ENCODE results near the gene HIPK2. TPM values are rescaled to one million over a fixed set of nuclear protein-coding genes. Genes with fewer than 3 reads are reported as not detected.

Gene HIPK2
- total RNA-seq, 2 donors from 2014 or later = 49.4 to 68.5 TPM

GRCh38 chr7:139713526-139714162 is 64.2 kb downstream of the HIPK2 start:
- TF ChIP-seq CTCF (IDR thresholded peaks at IDR 0.05) = no peak
- Histone ChIP-seq H3K4me1 (ENCODE audit: control insufficient read depth in 1 of 2, low read depth in 2 of 2) (no peaks in the 10 kb centered on the region), H3K27me3 (replicated peaks; ENCODE audit: insufficient read depth) (no peaks in the 10 kb centered on the region), H3K4me3 (no peak overlapping the region), H3K27ac (no peak overlapping the region), H3K36me3 (peaks cover 34% of the 10 kb centered on the region), H3K9me3 (no peaks in the 10 kb centered on the region)
- no peak for ATAC-seq (ENCODE audit: insufficient number of reproducible peaks, low FRiP score, low read depth)
- no peak for DNase-seq (ENCODE audit: low spot score)

- H3K36me3 ChIP-seq = peaks cover 34% of the 10 kb centered on the region
- no peak for ATAC-seq (ENCODE audit: insufficient number of reproducible peaks, low FRiP score, low read depth)
- DNase-seq (ENCODE audit: low spot score) = no peak
- H3K4me3 ChIP-seq = no peak overlapping the region
- no peaks in the 10 kb centered on the region for H3K27me3 ChIP-seq (replicated peaks; ENCODE audit: insufficient read depth)
- H3K27ac ChIP-seq = no peak overlapping the region
- no peaks in the 10 kb centered on the region for H3K4me1 ChIP-seq (ENCODE audit: control insufficient read depth in 1 of 2, low read depth in 2 of 2)
- H3K9me3 ChIP-seq = no peaks in the 10 kb centered on the region
- TF ChIP-seq CTCF (IDR thresholded peaks at IDR 0.05) = no peak
Observed at GRCh38 chr7:139713061-139713460, 64.7 kb downstream of the HIPK2 start.

- TF ChIP-seq CTCF (IDR thresholded peaks at IDR 0.05) = no peak
- ATAC-seq (ENCODE audit: insufficient number of reproducible peaks, low FRiP score, low read depth) (no peak), DNase-seq (ENCODE audit: low spot score) (no peak)
- H3K36me3 ChIP-seq = peaks cover 36% of the 10 kb centered on the region
- H3K27ac ChIP-seq = no peak overlapping the region
- H3K4me3 ChIP-seq = no peak overlapping the region
- H3K27me3 ChIP-seq (replicated peaks; ENCODE audit: insufficient read depth) = no peaks in the 10 kb centered on the region
- no peaks in the 10 kb centered on the region for H3K4me1 ChIP-seq (ENCODE audit: control insufficient read depth in 1 of 2, low read depth in 2 of 2)
- no peaks in the 10 kb centered on the region for H3K9me3 ChIP-seq
Observed at GRCh38 chr7:139711991-139712743, 65.6 kb downstream of the HIPK2 start.

- no peak for TF ChIP-seq CTCF (IDR thresholded peaks at IDR 0.05)
- no peak for ATAC-seq (ENCODE audit: insufficient number of reproducible peaks, low FRiP score, low read depth)
- no peaks in the 10 kb centered on the region for H3K4me1 ChIP-seq (ENCODE audit: control insufficient read depth in 1 of 2, low read depth in 2 of 2)
Observed at GRCh38 chr7:139710036-139710435, 67.8 kb downstream of the HIPK2 start.

GRCh38 chr7:139709485-139709884 is 68.3 kb downstream of the HIPK2 start:
- Histone ChIP-seq H3K27me3 (replicated peaks; ENCODE audit: insufficient read depth) (no peaks in the 10 kb centered on the region), H3K9me3 (no peaks in the 10 kb centered on the region), H3K36me3 (peaks cover 20% of the 10 kb centered on the region), H3K4me1 (ENCODE audit: control insufficient read depth in 1 of 2, low read depth in 2 of 2) (peaks cover 0 to under 1% of the 10 kb centered on the region in 2 donors), H3K27ac (no peak overlapping the region), H3K4me3 (no peak overlapping the region)
- no peak for DNase-seq (ENCODE audit: low spot score)
- no peak for ATAC-seq (ENCODE audit: insufficient number of reproducible peaks, low FRiP score, low read depth)
- no peak for TF ChIP-seq CTCF (IDR thresholded peaks at IDR 0.05)

More at GRCh38 chr7:139710036-139710435, 67.8 kb downstream of the HIPK2 start:
- no peak for DNase-seq (ENCODE audit: low spot score)
- Histone ChIP-seq H3K4me3 (no peak overlapping the region), H3K27me3 (replicated peaks; ENCODE audit: insufficient read depth) (no peaks in the 10 kb centered on the region), H3K36me3 (peaks cover 25% of the 10 kb centered on the region), H3K27ac (no peak overlapping the region), H3K9me3 (no peaks in the 10 kb centered on the region)
